ENCODE results near the gene SLX9.

DNA sequence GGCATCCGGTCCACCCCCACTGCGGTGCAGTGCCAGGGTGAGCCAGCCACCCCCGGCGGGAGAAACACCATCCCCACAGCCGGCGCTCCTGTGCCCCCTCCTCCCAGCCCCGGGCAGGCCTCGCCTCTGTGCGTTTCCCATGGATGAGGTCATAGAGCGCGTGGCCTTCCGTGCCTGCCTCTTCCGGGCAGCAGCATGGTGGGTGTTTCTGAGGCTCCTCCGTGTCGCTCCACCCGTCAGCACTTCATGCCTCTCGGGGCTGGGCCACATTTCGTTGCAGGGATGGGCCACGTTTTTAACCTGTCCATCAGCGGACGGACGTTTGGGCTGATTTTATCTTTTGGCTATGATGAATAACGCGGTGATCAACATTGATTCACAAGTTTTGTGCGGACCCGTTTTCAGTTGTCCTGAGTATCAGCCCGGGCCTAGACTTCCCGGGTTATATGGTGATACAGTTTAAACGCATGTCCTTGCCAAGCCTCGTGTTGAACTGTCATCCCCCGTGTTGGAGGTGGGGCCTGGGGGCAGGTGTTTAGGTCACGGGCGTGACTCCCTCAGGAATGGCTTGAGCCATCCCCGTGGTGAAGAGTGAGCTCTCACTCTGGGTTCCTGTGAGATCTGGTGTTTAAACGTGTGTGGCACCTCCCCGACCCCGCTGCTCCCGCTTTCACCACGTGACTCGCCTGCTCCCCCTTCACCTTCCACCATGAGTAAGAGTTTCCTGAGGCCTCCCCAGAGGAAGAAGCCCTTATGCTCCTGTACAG, 64.8 kb downstream of the SLX9 start:
- TF ChIP-seq, protein P1, sequence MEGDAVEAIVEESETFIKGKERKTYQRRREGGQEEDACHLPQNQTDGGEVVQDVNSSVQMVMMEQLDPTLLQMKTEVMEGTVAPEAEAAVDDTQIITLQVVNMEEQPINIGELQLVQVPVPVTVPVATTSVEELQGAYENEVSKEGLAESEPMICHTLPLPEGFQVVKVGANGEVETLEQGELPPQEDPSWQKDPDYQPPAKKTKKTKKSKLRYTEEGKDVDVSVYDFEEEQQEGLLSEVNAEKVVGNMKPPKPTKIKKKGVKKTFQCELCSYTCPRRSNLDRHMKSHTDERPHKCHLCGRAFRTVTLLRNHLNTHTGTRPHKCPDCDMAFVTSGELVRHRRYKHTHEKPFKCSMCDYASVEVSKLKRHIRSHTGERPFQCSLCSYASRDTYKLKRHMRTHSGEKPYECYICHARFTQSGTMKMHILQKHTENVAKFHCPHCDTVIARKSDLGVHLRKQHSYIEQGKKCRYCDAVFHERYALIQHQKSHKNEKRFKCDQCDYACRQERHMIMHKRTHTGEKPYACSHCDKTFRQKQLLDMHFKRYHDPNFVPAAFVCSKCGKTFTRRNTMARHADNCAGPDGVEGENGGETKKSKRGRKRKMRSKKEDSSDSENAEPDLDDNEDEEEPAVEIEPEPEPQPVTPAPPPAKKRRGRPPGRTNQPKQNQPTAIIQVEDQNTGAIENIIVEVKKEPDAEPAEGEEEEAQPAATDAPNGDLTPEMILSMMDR (IDR thresholded peaks at IDR 0.05 in 8 of 11, conservative IDR thresholded peaks at IDR 0.05 in 3 of 11), result no peak
- no peak for TF ChIP-seq POLR2A (IDR thresholded peaks at IDR 0.05)
